Suprapubic skin (tissue), 4 donors: ENCODE measurements around the gene POLQ.

ENCODE experiments used
- POLR2A ChIP-seq, 2 donors: fragments of 450-650 bp; IDR thresholded peaks; one replicate each; pipeline ENCODE4 v1.6.1; 2017; ENCODE audit warnings: antibody characterized with exemption in 2 of 2, mild to moderate bottlenecking in 2 of 2, moderate library complexity in 2 of 2
- POLR2AphosphoS5 ChIP-seq, 3 donors: sonication (generic); formaldehyde crosslinking; IDR thresholded peaks; one replicate each; pipeline ENCODE4 v1.6.1; 2017; ENCODE audit warnings: antibody characterized with exemption in 3 of 3

DNA sequence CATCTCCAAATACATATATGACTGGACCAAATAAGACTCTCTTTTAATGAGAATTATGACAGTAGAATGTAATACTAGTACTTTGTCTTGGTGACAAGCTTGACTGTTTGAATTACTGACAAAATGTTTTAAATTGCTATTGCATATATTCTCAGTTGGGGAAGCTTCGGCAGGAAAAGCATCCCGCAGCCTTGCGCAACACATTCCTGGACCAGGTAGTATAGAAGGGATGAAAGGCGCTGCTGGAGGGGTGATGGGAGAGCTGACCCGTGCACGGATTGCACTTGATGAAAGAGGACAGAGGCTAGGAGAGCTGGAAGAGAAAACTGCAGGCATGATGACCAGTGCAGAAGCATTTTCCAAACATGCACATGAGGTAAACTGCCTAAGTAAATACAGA, 127.6 kb downstream of the POLQ start:
- TF ChIP-seq POLR2AphosphoS5 (IDR thresholded peaks at IDR 0.05) (no peak), POLR2A (IDR thresholded peaks at IDR 0.05) (no peak)
